B cell (primary cell): ENCODE data around the gene ACHE. TPM values are rescaled to one million over a fixed set of nuclear protein-coding genes. Genes with fewer than 3 reads are reported as not detected.

Experiments used
- ATAC-seq: fragments of 200-7000 bp; cut with Tn5 transposase; one replicate; pipeline ENCODE4 v1.10.0; 2021; ENCODE audit warnings: low read depth, mild to moderate bottlenecking, moderate number of reproducible peaks, moderate library complexity
- CTCF ChIA-PET: fragments of 350-600 bp; sonication (Branson Sonifier 250); formaldehyde crosslinking; loops from one replicate; lab custom pipeline; 2021; ENCODE audit warnings: antibody characterized with exemption, inconsistent platforms; lab: Charles Lee
- POLR2A ChIA-PET: fragments of 350-600 bp; sonication (Branson Sonifier 250); formaldehyde crosslinking; loops from one replicate; lab custom pipeline; 2021; ENCODE audit warnings: antibody characterized with exemption; lab: Charles Lee
- DNase-seq: peaks from one replicate; pipeline ENCODE4 v3.0.0; 2013
- H2AFZ ChIP-seq: 2 replicates; pipeline ENCODE4 v1.6.1; 2012; ENCODE audit warnings: mild to moderate bottlenecking, low read depth, low read length; ENCODE audit not compliant: insufficient read depth, poor library complexity, severe bottlenecking
- H3K27ac ChIP-seq, 2 donors: 1 replicate in 1 of 2; 2 replicates in 1 of 2; pipeline ENCODE4 v1.5.1; 2012 to 2013; ENCODE audit warnings: low read length in 2 of 2, mild to moderate bottlenecking in 2 of 2, moderate library complexity in 1 of 2
- H3K27me3 ChIP-seq, 4 experiments: fragments of 200-600 bp in 1 of 4; sonication (generic) in 1 of 4; replicated peaks in 1 of 4; 1 replicate in 2 of 4; 2 replicates in 2 of 4; pipeline versions ENCODE4 v1.6.1 to v1.7.0; 2013 to 2016; ENCODE audit warnings: low read length in 3 of 4, mild to moderate bottlenecking in 2 of 4, mixed read lengths in 1 of 4, moderate library complexity in 1 of 4; ENCODE audit not compliant: insufficient read depth in 4 of 4, control insufficient read depth in 3 of 4; ENCODE audit errors: control extremely low read depth in 1 of 4
- H3K36me3 ChIP-seq, 2 experiments: replicated peaks in 1 of 2; 1 replicate in 1 of 2; 2 replicates in 1 of 2; pipeline versions ENCODE4 v1.6.1 to v1.7.1; 2013; ENCODE audit warnings: low read length in 1 of 2; ENCODE audit not compliant: insufficient read depth in 2 of 2, control insufficient read depth in 1 of 2; ENCODE audit errors: control extremely low read depth in 1 of 2, extremely low read depth in 1 of 2
- H3K4me1 ChIP-seq, 2 donors: fragments of 200-600 bp in 1 of 2; sonication (generic) in 1 of 2; 1 replicate in 1 of 2; 2 replicates in 1 of 2; pipeline versions ENCODE4 v1.5.1 to v1.6.1; 2013 to 2017; ENCODE audit warnings: low read length in 2 of 2; ENCODE audit not compliant: control insufficient read depth in 2 of 2, insufficient read depth in 2 of 2
- H3K4me2 ChIP-seq: replicated peaks from 2 replicates; pipeline ENCODE3; 2012; ENCODE audit warnings: mild to moderate bottlenecking, low read depth, low read length; ENCODE audit not compliant: poor library complexity, severe bottlenecking
- H3K4me3 ChIP-seq, 5 experiments: fragments of 200-600 bp in 1 of 5; sonication (generic) in 1 of 5; 1 replicate in 3 of 5; 2 replicates in 2 of 5; pipeline versions ENCODE4 v1.5.1 to v1.7.0; 2011 to 2016; ENCODE audit warnings: low read length in 4 of 5, mild to moderate bottlenecking in 4 of 5, low read depth in 2 of 5, control low read depth in 1 of 5, moderate library complexity in 1 of 5; ENCODE audit not compliant: insufficient read depth in 1 of 5; ENCODE audit errors: control extremely low read depth in 1 of 5, extremely low read depth in 1 of 5
- H3K79me2 ChIP-seq: fragments of 200-600 bp; sonication (generic); one replicate; pipeline ENCODE4 v1.6.0; 2016; ENCODE audit warnings: low read length; ENCODE audit not compliant: control insufficient read depth, insufficient read depth
- H3K9ac ChIP-seq: fragments of 200-600 bp; sonication (generic); 2 replicates; pipeline ENCODE4 v1.6.1; 2017; ENCODE audit warnings: mild to moderate bottlenecking, low read length, moderate library complexity
- H3K9me3 ChIP-seq, 3 donors: one replicate each; pipeline versions ENCODE4 v1.6.1 to v1.7.1; 2013; ENCODE audit warnings: low read length in 2 of 3; ENCODE audit not compliant: control insufficient read depth in 2 of 3, insufficient read depth in 1 of 3; ENCODE audit errors: control extremely low read depth in 1 of 3
- H4K20me1 ChIP-seq: 2 replicates; pipeline ENCODE4 v1.6.0; 2012; ENCODE audit warnings: mild to moderate bottlenecking, low read length; ENCODE audit not compliant: insufficient read depth, control insufficient read depth, poor library complexity, severe bottlenecking
- H3K27ac Mint-ChIP-seq: one replicate; pipeline ENCODE4 v1.8.0; 2021; ENCODE audit warnings: mixed read lengths
- H3K27me3 Mint-ChIP-seq: one replicate; pipeline ENCODE4 v1.8.0; 2021; ENCODE audit warnings: mixed read lengths
- H3K4me1 Mint-ChIP-seq: one replicate; pipeline ENCODE4 v1.8.0; 2021; ENCODE audit warnings: mixed read lengths
- H3K4me3 Mint-ChIP-seq: one replicate; pipeline ENCODE4 v1.8.0; 2021; ENCODE audit warnings: mixed read lengths
- H3K9me3 Mint-ChIP-seq: one replicate; pipeline ENCODE4 v1.8.0; 2022; ENCODE audit warnings: mixed read lengths; ENCODE audit not compliant: insufficient read depth
- EZH2 ChIP-seq: IDR thresholded peaks from 2 replicates; pipeline ENCODE4 v1.6.1; 2012; ENCODE audit warnings: borderline replicate concordance, low read depth, mild to moderate bottlenecking, moderate library complexity, low read length; ENCODE audit not compliant: insufficient read depth, poor library complexity, severe bottlenecking
- WGBS: methylation state at CpG from one replicate; pipeline ENCODE4 v1.1.5; 2013; ENCODE audit warnings: missing lambda C conversion rate; ENCODE audit not compliant: insufficient coverage; 5-methylcytosine and 5-hydroxymethylcytosine counted together
- intact Hi-C: fragments of 100-400 bp; cut with micrococcal nuclease; formaldehyde crosslinking; loops from one replicate; pipeline ENCODE4 v1.10.0; 2022
- polyA plus RNA-seq: library from polyadenylated mRNA; depleted of rRNA; stranded (reverse); fragments of >200 nt; gene quantifications from 2 replicates; pipeline ENCODE4 v1.2.3, GENCODE V29; 2012
- total RNA-seq, 2 donors: library from RNA; stranded (reverse); fragments of 120-200 nt in 1 of 2; gene quantifications; 1 replicate in 1 of 2; 2 replicates in 1 of 2; pipeline versions ENCODE4 v1.2.3 to v1.2.4, GENCODE V29; 2013 to 2022
- TF ChIP-seq, protein P1 (sequence below): fragments of 200-600 bp; IDR thresholded peaks from one replicate; pipeline ENCODE4 v1.8.0; 2022; ENCODE audit warnings: antibody characterized with exemption, mild to moderate bottlenecking

The ACHE gene
- total and polyA plus RNA-seq, 2 donors (not counting 1 experiment from before 2014, with no cell fraction given), result 0.13 to 0.15 TPM

DNA sequence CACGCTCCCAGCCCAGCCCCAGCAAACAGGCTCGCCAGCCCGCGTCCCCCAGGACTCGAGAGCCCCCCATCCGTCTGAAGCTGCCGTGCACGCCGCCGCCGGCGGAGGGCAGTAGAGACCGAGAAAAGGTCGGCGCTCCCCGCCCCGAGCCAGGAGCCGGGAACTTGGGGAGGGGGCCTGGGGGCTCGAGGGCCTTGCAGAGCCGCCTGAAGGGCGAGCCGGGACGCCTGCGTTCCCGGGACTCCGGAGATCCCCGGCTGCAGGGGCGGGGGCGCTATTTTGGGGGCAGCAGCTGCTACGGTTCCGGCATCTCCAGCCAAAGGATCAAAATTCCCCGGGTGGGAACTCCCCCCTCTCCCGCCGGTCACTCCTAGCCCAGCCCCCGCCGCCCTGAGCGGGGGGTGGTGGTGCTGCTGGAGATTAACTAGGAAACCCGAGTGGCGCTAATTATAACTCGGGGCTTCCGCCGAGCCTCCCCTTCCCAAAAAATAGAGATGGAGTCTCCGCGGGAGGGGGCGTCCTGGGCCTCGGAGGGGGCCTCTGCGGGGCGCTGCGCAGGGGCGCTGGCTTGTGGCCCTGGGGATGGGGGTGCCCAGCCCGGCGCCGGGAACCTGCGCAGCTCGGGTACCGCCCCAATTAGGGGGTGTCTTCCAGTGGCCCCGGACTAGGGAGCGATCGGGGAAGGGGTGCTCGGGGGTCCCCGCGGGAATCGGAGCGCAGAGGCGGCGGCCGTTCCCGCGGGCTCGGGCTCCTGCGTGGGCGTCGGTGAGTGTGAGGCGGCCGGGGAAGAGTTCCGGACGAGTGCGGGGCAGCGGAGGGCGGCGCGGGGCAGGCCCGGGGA lies 608 bp downstream of the ACHE start:
- intact Hi-C loops, result loop anchor here (1.0 to 10.0 kb wide), 2 partner anchors 182 to 250 kb away; no protein-coding TSS in a partner anchor
- Histone ChIP-seq H3K36me3 (no peaks in the 10 kb centered on the region), H4K20me1 (no peaks in the 10 kb centered on the region), H3K4me3 (peak overlapping the region in 4 of 5 experiments; percentile 33 to 83 (median 51)), H2AFZ (peak overlapping the region; percentile 64), H3K4me2 (peak overlapping the region; percentile 100), H3K27me3 (peaks cover 0 to 79% (median 26%) of the 10 kb centered on the region in 4 experiments), H3K9me3 (peaks cover 0 to 16% (median 0%) of the 10 kb centered on the region in 3 donors), H3K27ac (no peak overlapping the region), H3K9ac (peak overlapping the region; percentile 65), H3K79me2 (no peaks in the 10 kb centered on the region), H3K4me1 (peaks cover 33 to 34% of the 10 kb centered on the region in 2 donors)
- peak; percentile 73 for DNase-seq
- peak; percentile 70 for TF ChIP-seq EZH2
- TF ChIP-seq, protein P1, sequence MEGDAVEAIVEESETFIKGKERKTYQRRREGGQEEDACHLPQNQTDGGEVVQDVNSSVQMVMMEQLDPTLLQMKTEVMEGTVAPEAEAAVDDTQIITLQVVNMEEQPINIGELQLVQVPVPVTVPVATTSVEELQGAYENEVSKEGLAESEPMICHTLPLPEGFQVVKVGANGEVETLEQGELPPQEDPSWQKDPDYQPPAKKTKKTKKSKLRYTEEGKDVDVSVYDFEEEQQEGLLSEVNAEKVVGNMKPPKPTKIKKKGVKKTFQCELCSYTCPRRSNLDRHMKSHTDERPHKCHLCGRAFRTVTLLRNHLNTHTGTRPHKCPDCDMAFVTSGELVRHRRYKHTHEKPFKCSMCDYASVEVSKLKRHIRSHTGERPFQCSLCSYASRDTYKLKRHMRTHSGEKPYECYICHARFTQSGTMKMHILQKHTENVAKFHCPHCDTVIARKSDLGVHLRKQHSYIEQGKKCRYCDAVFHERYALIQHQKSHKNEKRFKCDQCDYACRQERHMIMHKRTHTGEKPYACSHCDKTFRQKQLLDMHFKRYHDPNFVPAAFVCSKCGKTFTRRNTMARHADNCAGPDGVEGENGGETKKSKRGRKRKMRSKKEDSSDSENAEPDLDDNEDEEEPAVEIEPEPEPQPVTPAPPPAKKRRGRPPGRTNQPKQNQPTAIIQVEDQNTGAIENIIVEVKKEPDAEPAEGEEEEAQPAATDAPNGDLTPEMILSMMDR, result peak; percentile 84
- Mint-ChIP-seq H3K27ac (no peak overlapping the region), H3K4me3 (peak overlapping the region; percentile 62), H3K9me3 (no peaks in the 10 kb centered on the region), H3K4me1 (peaks cover 21% of the 10 kb centered on the region), H3K27me3 (peaks cover 38% of the 10 kb centered on the region)
- ChIA-PET POLR2A (interaction anchor here (0.7 to 1.6 kb wide), 3 partner anchors 20 to 317 kb away, joined by 5 to 16 read pairs (median 8); partner anchors contain the start of gene SRRT), CTCF (interaction anchor here (0.5 to 2.9 kb wide), 25 partner anchors 8 to 868 kb away, joined by 3 to 32 read pairs (median 4); partner anchors contain the start of genes SLC12A9, SRRT and VGF)
- WGBS, result 1% methylated on average over 78 of the region's 83 CpGs
- peak; percentile 39 for ATAC-seq
